ENCODE measurements around the gene OR5AU1. TPM values are rescaled to one million over a fixed set of nuclear protein-coding genes. Genes with fewer than 3 reads are reported as not detected.
A peak's percentile ranks its signal among the peaks of the same experiment; 100 is the strongest.

Gene OR5AU1
- total and polyA plus RNA-seq, 9 donors = 0.01 to 0.06 (median 0.03) TPM; not detected in 3

GRCh38 chr14:21107283-21107800 is 48.5 kb downstream of the OR5AU1 start:
- H3K27me3 ChIP-seq (ENCODE audit: control insufficient read depth, insufficient read depth, low read length) = no peaks in the 10 kb centered on the region
- peaks cover 31% of the 10 kb centered on the region for H3K4me1 ChIP-seq (ENCODE audit: control insufficient read depth, insufficient read depth, low read length)
- no peaks in the 10 kb centered on the region for H3K9me3 ChIP-seq (replicated peaks; ENCODE audit: control insufficient read depth, low read depth, low read length)
- no peak overlapping the region for H3K4me3 ChIP-seq (ENCODE audit: low read length)
- WGBS (ENCODE audit: insufficient coverage) = 60% methylated on average over 5 of the region's 5 CpGs
- H3K27ac ChIP-seq (ENCODE audit: low read length) = peak overlapping the region; percentile 36
- no peak for DNase-seq
- H3K36me3 ChIP-seq (ENCODE audit: control insufficient read depth, insufficient read depth, low read length) = no peaks in the 10 kb centered on the region

DNA sequence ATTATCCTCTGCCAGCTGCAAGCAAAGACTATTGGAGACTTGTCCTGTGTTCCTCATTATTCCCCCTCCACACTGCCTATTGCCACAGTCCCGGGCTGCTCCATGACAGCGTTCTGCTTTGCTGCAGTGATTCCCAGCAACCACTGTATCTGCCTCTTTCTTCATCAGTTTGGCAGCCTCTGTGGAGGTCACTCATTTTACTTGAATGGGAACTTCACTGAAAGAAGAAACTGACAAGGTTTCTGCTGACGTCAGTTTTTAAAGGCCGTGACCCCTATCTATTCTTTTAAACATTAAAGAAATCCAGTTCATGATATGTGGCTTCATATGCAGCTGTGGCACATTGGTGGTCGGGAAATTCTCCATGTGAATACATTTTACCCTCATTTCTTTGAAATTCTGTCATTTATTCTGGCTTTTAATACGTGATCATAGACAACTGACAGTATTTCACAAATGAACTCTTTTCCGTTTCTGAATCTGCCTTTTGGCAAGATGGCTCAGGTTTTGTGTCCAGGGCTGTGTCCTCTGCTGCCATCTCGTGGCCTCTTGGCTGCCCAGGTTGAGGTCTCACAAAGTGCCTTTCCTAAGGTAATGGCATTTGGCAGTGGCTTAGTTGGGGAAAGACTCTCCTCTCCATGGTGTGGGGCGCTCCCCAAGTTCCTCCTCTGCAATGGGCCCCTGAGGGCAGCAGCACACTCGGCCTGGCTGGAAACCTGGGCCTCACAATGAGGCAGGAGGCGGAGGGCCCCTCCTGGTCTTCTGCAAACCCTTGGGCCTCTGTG is 49.2 kb downstream of the OR5AU1 start:
- Histone ChIP-seq H3K9me3 (replicated peaks; ENCODE audit: control insufficient read depth, low read depth, low read length) (no peaks in the 10 kb centered on the region), H3K4me1 (ENCODE audit: control insufficient read depth, insufficient read depth, low read length) (peaks cover 32% of the 10 kb centered on the region), H3K36me3 (ENCODE audit: control insufficient read depth, insufficient read depth, low read length) (no peaks in the 10 kb centered on the region), H3K27me3 (ENCODE audit: control insufficient read depth, insufficient read depth, low read length) (no peaks in the 10 kb centered on the region), H3K4me3 (ENCODE audit: low read length) (no peak overlapping the region), H3K27ac (ENCODE audit: low read length) (peak overlapping the region; percentile 62)
- DNase-seq = peak; percentile 91
- 19% methylated on average over 7 of the region's 11 CpGs for WGBS (ENCODE audit: insufficient coverage)

DNA sequence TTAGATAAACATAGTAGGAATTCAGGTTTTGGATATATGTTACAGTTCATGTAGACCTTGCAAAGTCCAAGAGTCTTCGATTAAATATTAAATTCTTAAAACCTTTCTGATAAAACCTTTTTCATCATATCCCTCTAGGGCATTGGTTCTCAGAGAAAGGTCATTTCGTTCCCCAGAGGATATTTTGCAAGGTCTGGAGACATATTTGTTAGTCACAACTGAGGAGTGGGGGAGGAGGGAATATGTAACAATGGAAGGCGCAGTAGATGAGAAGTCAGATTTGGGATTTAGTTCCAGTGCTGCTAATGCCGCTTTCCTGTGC is 49.7 kb downstream of the OR5AU1 start:
- Histone ChIP-seq H3K9me3 (replicated peaks; ENCODE audit: control insufficient read depth, low read depth, low read length) (no peaks in the 10 kb centered on the region), H3K27me3 (ENCODE audit: control insufficient read depth, insufficient read depth, low read length) (no peaks in the 10 kb centered on the region), H3K4me1 (ENCODE audit: control insufficient read depth, insufficient read depth, low read length) (peaks cover 32% of the 10 kb centered on the region), H3K27ac (ENCODE audit: low read length) (peak overlapping the region; percentile 62), H3K36me3 (ENCODE audit: control insufficient read depth, insufficient read depth, low read length) (no peaks in the 10 kb centered on the region), H3K4me3 (ENCODE audit: low read length) (no peak overlapping the region)
- DNase-seq = no peak
- WGBS (ENCODE audit: insufficient coverage) = 20% methylated on average over 1 of the region's 4 CpGs

GRCh38 chr14:21105095-21105494 is 50.8 kb downstream of the OR5AU1 start:
- H3K36me3 ChIP-seq (ENCODE audit: control insufficient read depth, insufficient read depth, low read length) = no peaks in the 10 kb centered on the region
- no peaks in the 10 kb centered on the region for H3K9me3 ChIP-seq (replicated peaks; ENCODE audit: control insufficient read depth, low read depth, low read length)
- no peak overlapping the region for H3K4me3 ChIP-seq (ENCODE audit: low read length)
- H3K4me1 ChIP-seq (ENCODE audit: control insufficient read depth, insufficient read depth, low read length) = peaks cover 32% of the 10 kb centered on the region
- H3K27me3 ChIP-seq (ENCODE audit: control insufficient read depth, insufficient read depth, low read length) = no peaks in the 10 kb centered on the region
- H3K27ac ChIP-seq (ENCODE audit: low read length) = peak overlapping the region; percentile 97
- WGBS (ENCODE audit: insufficient coverage) = 63% methylated on average over 3 of the region's 8 CpGs
- DNase-seq = no peak

Other genes starting within 250 kb of the OR5AU1 start
- gene RNASE2, start 200.6 kb downstream of the OR5AU1 start, total RNA-seq = 0.13 TPM
- 1 to 10 TPM in 7 of 8 donors, under 1 TPM in 1; 0.95 to 1.9 (median 1.1) TPM for gene RNASE2, start 200.6 kb downstream of the OR5AU1 start, polyA plus RNA-seq (ENCODE audit: insufficient read depth in 1 of 8, insufficient read length in 8 of 8, low replicate concordance in 1 of 8)
- 50.6 TPM for gene METTL17, start 166.1 kb downstream of the OR5AU1 start, total RNA-seq
- gene METTL17, start 166.1 kb downstream of the OR5AU1 start, polyA plus RNA-seq (ENCODE audit: insufficient read depth in 1 of 8, insufficient read length in 8 of 8, low replicate concordance in 1 of 8) = 10 to 100 TPM; 36.0 to 64.0 (median 46.8) TPM
- gene SLC39A2, start 156.8 kb downstream of the OR5AU1 start, total RNA-seq = 0.04 TPM
- gene SLC39A2, start 156.8 kb downstream of the OR5AU1 start, polyA plus RNA-seq (ENCODE audit: insufficient read depth in 1 of 8, insufficient read length in 8 of 8, low replicate concordance in 1 of 8) = under 1 TPM in 1 of 8 donors, not detected in 7; 0.61 TPM
- gene NDRG2, start 131.0 kb downstream of the OR5AU1 start, total RNA-seq = 99.9 TPM
- 100 to 1,000 TPM; 121 to 203 (median 151) TPM for gene NDRG2, start 131.0 kb downstream of the OR5AU1 start, polyA plus RNA-seq (ENCODE audit: insufficient read depth in 1 of 8, insufficient read length in 8 of 8, low replicate concordance in 1 of 8)
- gene TPPP2, start 125.8 kb downstream of the OR5AU1 start, total RNA-seq = 0.44 TPM
- under 1 TPM in 7 of 8 donors, not detected in 1; 0.28 to 0.85 (median 0.38) TPM for gene TPPP2, start 125.8 kb downstream of the OR5AU1 start, polyA plus RNA-seq (ENCODE audit: insufficient read depth in 1 of 8, insufficient read length in 8 of 8, low replicate concordance in 1 of 8)
- not detected for gene RNASE13, start 121.3 kb downstream of the OR5AU1 start, total RNA-seq
- gene RNASE13, start 121.3 kb downstream of the OR5AU1 start, polyA plus RNA-seq (ENCODE audit: insufficient read depth in 1 of 8, insufficient read length in 8 of 8, low replicate concordance in 1 of 8) = under 1 TPM in 2 of 8 donors, not detected in 6; 0.14 to 0.16 TPM
- gene RNASE7, start 113.7 kb downstream of the OR5AU1 start, total RNA-seq = not detected
- gene RNASE7, start 113.7 kb downstream of the OR5AU1 start, polyA plus RNA-seq (ENCODE audit: insufficient read depth in 1 of 8, insufficient read length in 8 of 8, low replicate concordance in 1 of 8) = under 1 TPM in 3 of 8 donors, not detected in 5; 0.13 to 0.27 (median 0.18) TPM
- gene RNASE8, start 98.2 kb downstream of the OR5AU1 start, total RNA-seq = not detected
- gene RNASE8, start 98.2 kb downstream of the OR5AU1 start, polyA plus RNA-seq (ENCODE audit: insufficient read depth in 1 of 8, insufficient read length in 8 of 8, low replicate concordance in 1 of 8) = not detected
- 50.5 TPM for gene ARHGEF40, start 85.8 kb downstream of the OR5AU1 start, total RNA-seq
- 10 to 100 TPM; 53.1 to 70.2 (median 65.3) TPM for gene ARHGEF40, start 85.8 kb downstream of the OR5AU1 start, polyA plus RNA-seq (ENCODE audit: insufficient read depth in 1 of 8, insufficient read length in 8 of 8, low replicate concordance in 1 of 8)
- 7.6 TPM for gene ZNF219, start 57.4 kb downstream of the OR5AU1 start, total RNA-seq
- gene ZNF219, start 57.4 kb downstream of the OR5AU1 start, polyA plus RNA-seq (ENCODE audit: insufficient read depth in 1 of 8, insufficient read length in 8 of 8, low replicate concordance in 1 of 8) = 10 to 100 TPM; 15.2 to 23.9 (median 17.6) TPM
- 0.31 TPM for gene TMEM253, start 55.0 kb downstream of the OR5AU1 start, total RNA-seq
- gene TMEM253, start 55.0 kb downstream of the OR5AU1 start, polyA plus RNA-seq (ENCODE audit: insufficient read depth in 1 of 8, insufficient read length in 8 of 8, low replicate concordance in 1 of 8) = 1 to 10 TPM in 2 of 8 donors, under 1 TPM in 6; 0.29 to 1.4 (median 0.71) TPM
- 425 TPM for gene HNRNPC, start 113.4 kb upstream of the OR5AU1 start, total RNA-seq
- gene HNRNPC, start 113.4 kb upstream of the OR5AU1 start, polyA plus RNA-seq (ENCODE audit: insufficient read depth in 1 of 8, insufficient read length in 8 of 8, low replicate concordance in 1 of 8) = 100 to 1,000 TPM; 429 to 593 (median 452) TPM
- gene RPGRIP1, start 124.0 kb upstream of the OR5AU1 start, total RNA-seq = 0.18 TPM
- 1 to 10 TPM in 2 of 8 donors, under 1 TPM in 6; 0.34 to 1.9 (median 0.53) TPM for gene RPGRIP1, start 124.0 kb upstream of the OR5AU1 start, polyA plus RNA-seq (ENCODE audit: insufficient read depth in 1 of 8, insufficient read length in 8 of 8, low replicate concordance in 1 of 8)
- 61.2 TPM for gene SUPT16H, start 228.0 kb upstream of the OR5AU1 start, total RNA-seq
- gene SUPT16H, start 228.0 kb upstream of the OR5AU1 start, polyA plus RNA-seq (ENCODE audit: insufficient read depth in 1 of 8, insufficient read length in 8 of 8, low replicate concordance in 1 of 8) = 10 to 100 TPM; 68.0 to 93.1 (median 78.9) TPM

Data from muscle of leg (tissue), 11 donors.